GM23338 (cell line): ENCODE data around the gene RNFT2. TPM values are rescaled to one million over a fixed set of nuclear protein-coding genes. Genes with fewer than 3 reads are reported as not detected.

ENCODE experiments used
- ATAC-seq: fragments of 200-7000 bp; cut with Tn5 transposase; 3 replicates; pipeline ENCODE4 v1.9.1; 2020
- DNase-seq: peaks from one replicate; pipeline ENCODE4 v3.0.0-alpha.2; 2015; ENCODE audit warnings: low spot score
- H2AFZ ChIP-seq: fragments of 200-600 bp; sonication (generic); 2 replicates; pipeline ENCODE4 v1.8.0; 2016; ENCODE audit warnings: antibody characterized with exemption, mild to moderate bottlenecking, moderate library complexity
- H3F3A ChIP-seq: fragments of 200-600 bp; sonication (generic); replicated peaks from 2 replicates; pipeline ENCODE4 v1.8.0; 2017; ENCODE audit warnings: antibody characterized with exemption, mixed run types, low read depth
- H3K27ac ChIP-seq: fragments of 200-600 bp; sonication (generic); 2 replicates; pipeline ENCODE4 v1.6.1; 2016; ENCODE audit warnings: low read depth
- H3K27me3 ChIP-seq: fragments of 200-600 bp; sonication (generic); 2 replicates; pipeline ENCODE4 v1.8.0; 2016; ENCODE audit warnings: mild to moderate bottlenecking, mixed run types, moderate library complexity; ENCODE audit not compliant: insufficient read depth
- H3K36me3 ChIP-seq: fragments of 200-600 bp; sonication (generic); 2 replicates; pipeline ENCODE4 v1.8.0; 2016; ENCODE audit warnings: mild to moderate bottlenecking; ENCODE audit not compliant: insufficient read depth
- H3K4me1 ChIP-seq: fragments of 200-600 bp; sonication (generic); 2 replicates; pipeline ENCODE4 v1.8.0; 2016; ENCODE audit warnings: mild to moderate bottlenecking, moderate library complexity; ENCODE audit not compliant: insufficient read depth
- H3K4me2 ChIP-seq: fragments of 200-600 bp; sonication (generic); 2 replicates; pipeline ENCODE4 v1.7.1; 2017; ENCODE audit warnings: mixed run types
- H3K4me3 ChIP-seq: fragments of 200-600 bp; sonication (generic); 2 replicates; pipeline ENCODE4 v1.6.1; 2016; ENCODE audit warnings: mixed run types
- H3K79me2 ChIP-seq: fragments of 200-600 bp; sonication (generic); replicated peaks from 2 replicates; pipeline ENCODE4 v1.8.0; 2017; ENCODE audit warnings: mild to moderate bottlenecking; ENCODE audit not compliant: insufficient read depth
- H3K9me2 ChIP-seq: fragments of 200-600 bp; sonication (generic); 2 replicates; pipeline ENCODE4 v1.8.0; 2017; ENCODE audit not compliant: insufficient read depth
- H4K20me1 ChIP-seq: fragments of 200-600 bp; sonication (generic); replicated peaks from 2 replicates; pipeline ENCODE4 v1.8.0; 2017; ENCODE audit warnings: mild to moderate bottlenecking; ENCODE audit not compliant: insufficient read depth
- H3K27ac Mint-ChIP-seq: 2 replicates; pipeline ENCODE4 v1.8.0; 2020; ENCODE audit warnings: inconsistent platforms, mild to moderate bottlenecking, moderate library complexity, mixed read lengths
- H3K27me3 Mint-ChIP-seq: 3 replicates; pipeline ENCODE4 v1.8.0; 2022; ENCODE audit warnings: low read depth, mild to moderate bottlenecking, moderate library complexity, mixed read lengths, inconsistent platforms; ENCODE audit not compliant: insufficient read depth, poor library complexity
- H3K36me3 Mint-ChIP-seq: 3 replicates; pipeline ENCODE4 v1.8.0; 2021; ENCODE audit warnings: low read depth, mild to moderate bottlenecking, inconsistent platforms, moderate library complexity, mixed read lengths
- H3K4me1 Mint-ChIP-seq: 3 replicates; pipeline ENCODE4 v1.8.0; 2020; ENCODE audit warnings: mild to moderate bottlenecking, inconsistent platforms, mixed read lengths
- H3K4me3 Mint-ChIP-seq: 3 replicates; pipeline ENCODE4 v1.8.0; 2021; ENCODE audit warnings: moderate library complexity, mild to moderate bottlenecking, inconsistent platforms, mixed read lengths
- H3K9me3 Mint-ChIP-seq: 3 replicates; pipeline ENCODE4 v1.8.0; 2020; ENCODE audit warnings: moderate library complexity, mild to moderate bottlenecking, inconsistent platforms, mixed read lengths
- CREB1 ChIP-seq: fragments of 250-450 bp; sonication (Bioruptor Pico); IDR thresholded peaks from 2 replicates; pipeline ENCODE4 v1.5.0; 2020; ENCODE audit warnings: low read depth, mild to moderate bottlenecking, moderate library complexity
- EZH2 ChIP-seq: fragments of 200-600 bp; sonication (generic); IDR thresholded peaks from one replicate; pipeline ENCODE4 v1.8.0; 2017; ENCODE audit warnings: antibody characterized with exemption, mild to moderate bottlenecking, low read depth; ENCODE audit not compliant: unreplicated experiment
- EZH2phosphoT487 ChIP-seq: fragments of 200-600 bp; sonication (generic); IDR thresholded peaks from one replicate; pipeline ENCODE4 v1.8.1; 2018; ENCODE audit warnings: antibody characterized with exemption; ENCODE audit not compliant: unreplicated experiment
- JUNB ChIP-seq: IDR thresholded peaks from one replicate; pipeline ENCODE4 v1.6.1; 2016; ENCODE audit warnings: antibody characterized with exemption; ENCODE audit not compliant: unreplicated experiment
- NANOG ChIP-seq: IDR thresholded peaks from 2 replicates; pipeline ENCODE4 v1.6.1; 2016; ENCODE audit warnings: antibody characterized with exemption, borderline replicate concordance
- POLR2AphosphoS5 ChIP-seq: IDR thresholded peaks from 2 replicates; pipeline ENCODE4 v1.6.1; 2016; ENCODE audit warnings: antibody characterized with exemption, low read depth
- STAT1 ChIP-seq: IDR thresholded peaks from one replicate; pipeline ENCODE4 v1.6.1; 2016; ENCODE audit warnings: antibody characterized with exemption; ENCODE audit not compliant: unreplicated experiment
- ZNF114 ChIP-seq: fragments of 250-450 bp; sonication (Bioruptor Pico); IDR thresholded peaks from 2 replicates; pipeline ENCODE4 v1.5.0; 2020; ENCODE audit warnings: mild to moderate bottlenecking, moderate library complexity
- ZNF331 ChIP-seq: fragments of 250-450 bp; sonication (Bioruptor Pico); IDR thresholded peaks from 2 replicates; pipeline ENCODE4 v1.5.0; 2020; ENCODE audit warnings: low read depth, mild to moderate bottlenecking, moderate library complexity
- polyA plus RNA-seq: library from polyadenylated mRNA; unstranded; fragments of >200 nt; fragmentation: Nextera tagmentation; extraction: Ambion mirVana; gene quantifications from 2 replicates; pipeline ENCODE4 v1.2.1, GENCODE V29; 2016
- total RNA-seq: library from RNA; depleted of rRNA; stranded (reverse); fragments of >200 nt; shearing (Covaris generic); gene quantifications from 2 replicates; pipeline ENCODE4 v1.2.3, GENCODE V29; 2014
- TF ChIP-seq, protein P1 (sequence below), 2 experiments: fragments of 200-600 bp in 1 of 2; sonication (generic) in 1 of 2; conservative IDR thresholded peaks; 2 replicates each; pipeline versions ENCODE4 v1.5.1 to v1.6.1; 2016 to 2017; ENCODE audit warnings: antibody characterized with exemption in 2 of 2, low read depth in 2 of 2, mild to moderate bottlenecking in 2 of 2, moderate library complexity in 1 of 2
- TF ChIP-seq, protein P2 (sequence below): IDR thresholded peaks from one replicate; pipeline ENCODE4 v1.6.1; 2018; ENCODE audit warnings: antibody characterized with exemption; ENCODE audit not compliant: unreplicated experiment
- TF ChIP-seq, protein P3 (sequence below): IDR thresholded peaks from 2 replicates; pipeline ENCODE4 v1.6.1; 2016; ENCODE audit warnings: antibody characterized with exemption
- TF ChIP-seq, protein P4 (sequence below): fragments of 250-450 bp; sonication (Bioruptor Pico); IDR thresholded peaks from 2 replicates; pipeline ENCODE4 v1.5.0; 2020; ENCODE audit warnings: mild to moderate bottlenecking, moderate library complexity

RNFT2 gene
- total and polyA plus RNA-seq, 2 experiments from 2014 or later, result 19.3 to 22.9 TPM

DNA sequence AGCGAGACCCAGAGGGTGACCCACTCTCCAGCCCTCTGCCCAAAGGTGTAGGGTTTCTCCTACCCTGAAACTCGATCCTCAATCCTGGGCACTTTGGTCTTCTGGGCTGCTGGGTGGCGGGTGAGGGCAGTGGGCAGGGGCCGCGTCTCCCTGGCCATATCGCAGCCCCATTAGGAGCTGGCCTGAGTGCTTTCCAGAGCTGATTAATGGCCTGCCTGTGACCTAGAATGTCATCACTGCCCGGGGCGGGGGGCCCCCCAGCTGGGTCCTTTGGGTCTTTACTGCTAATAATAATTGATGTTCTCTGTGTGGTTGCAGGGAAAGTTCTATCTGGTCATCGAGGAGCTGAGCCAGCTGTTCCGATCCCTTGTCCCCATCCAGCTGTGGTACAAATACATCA is 95.4 kb downstream of the RNFT2 start:
- Histone ChIP-seq H3K27ac (no peak overlapping the region), H3K36me3 (no peaks in the 10 kb centered on the region), H3K4me3 (no peak overlapping the region), H3K4me1 (peaks cover 7% of the 10 kb centered on the region; the same call in 1 of the 2 replicates), H3K4me2 (no peak overlapping the region), H2AFZ (no peak overlapping the region), H3F3A (no peaks in the 10 kb centered on the region), H3K9me2 (no peaks in the 10 kb centered on the region), H4K20me1 (no peaks in the 10 kb centered on the region), H3K79me2 (no peaks in the 10 kb centered on the region), H3K27me3 (no peaks in the 10 kb centered on the region)
- Mint-ChIP-seq H3K4me3 (no peak overlapping the region), H3K4me1 (peaks cover 4% of the 10 kb centered on the region; the same call in 2 of the 3 replicates), H3K9me3 (no peaks in the 10 kb centered on the region), H3K27ac (no peak overlapping the region), H3K36me3 (peaks cover 21% of the 10 kb centered on the region), H3K27me3 (peaks cover 4% of the 10 kb centered on the region)
- no peak for TF ChIP-seq STAT1
- no peak for TF ChIP-seq ZNF114 (CRISPR knock-in tag)
- TF ChIP-seq, protein P1, sequence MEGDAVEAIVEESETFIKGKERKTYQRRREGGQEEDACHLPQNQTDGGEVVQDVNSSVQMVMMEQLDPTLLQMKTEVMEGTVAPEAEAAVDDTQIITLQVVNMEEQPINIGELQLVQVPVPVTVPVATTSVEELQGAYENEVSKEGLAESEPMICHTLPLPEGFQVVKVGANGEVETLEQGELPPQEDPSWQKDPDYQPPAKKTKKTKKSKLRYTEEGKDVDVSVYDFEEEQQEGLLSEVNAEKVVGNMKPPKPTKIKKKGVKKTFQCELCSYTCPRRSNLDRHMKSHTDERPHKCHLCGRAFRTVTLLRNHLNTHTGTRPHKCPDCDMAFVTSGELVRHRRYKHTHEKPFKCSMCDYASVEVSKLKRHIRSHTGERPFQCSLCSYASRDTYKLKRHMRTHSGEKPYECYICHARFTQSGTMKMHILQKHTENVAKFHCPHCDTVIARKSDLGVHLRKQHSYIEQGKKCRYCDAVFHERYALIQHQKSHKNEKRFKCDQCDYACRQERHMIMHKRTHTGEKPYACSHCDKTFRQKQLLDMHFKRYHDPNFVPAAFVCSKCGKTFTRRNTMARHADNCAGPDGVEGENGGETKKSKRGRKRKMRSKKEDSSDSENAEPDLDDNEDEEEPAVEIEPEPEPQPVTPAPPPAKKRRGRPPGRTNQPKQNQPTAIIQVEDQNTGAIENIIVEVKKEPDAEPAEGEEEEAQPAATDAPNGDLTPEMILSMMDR (conservative IDR thresholded peaks at IDR 0.05; ENCODE audit: low read depth in 2 of 2), result no peak
- TF ChIP-seq NANOG, result no peak
- no peak for TF ChIP-seq CREB1 (CRISPR knock-in tag)
- TF ChIP-seq JUNB, result no peak
- TF ChIP-seq, protein P2, sequence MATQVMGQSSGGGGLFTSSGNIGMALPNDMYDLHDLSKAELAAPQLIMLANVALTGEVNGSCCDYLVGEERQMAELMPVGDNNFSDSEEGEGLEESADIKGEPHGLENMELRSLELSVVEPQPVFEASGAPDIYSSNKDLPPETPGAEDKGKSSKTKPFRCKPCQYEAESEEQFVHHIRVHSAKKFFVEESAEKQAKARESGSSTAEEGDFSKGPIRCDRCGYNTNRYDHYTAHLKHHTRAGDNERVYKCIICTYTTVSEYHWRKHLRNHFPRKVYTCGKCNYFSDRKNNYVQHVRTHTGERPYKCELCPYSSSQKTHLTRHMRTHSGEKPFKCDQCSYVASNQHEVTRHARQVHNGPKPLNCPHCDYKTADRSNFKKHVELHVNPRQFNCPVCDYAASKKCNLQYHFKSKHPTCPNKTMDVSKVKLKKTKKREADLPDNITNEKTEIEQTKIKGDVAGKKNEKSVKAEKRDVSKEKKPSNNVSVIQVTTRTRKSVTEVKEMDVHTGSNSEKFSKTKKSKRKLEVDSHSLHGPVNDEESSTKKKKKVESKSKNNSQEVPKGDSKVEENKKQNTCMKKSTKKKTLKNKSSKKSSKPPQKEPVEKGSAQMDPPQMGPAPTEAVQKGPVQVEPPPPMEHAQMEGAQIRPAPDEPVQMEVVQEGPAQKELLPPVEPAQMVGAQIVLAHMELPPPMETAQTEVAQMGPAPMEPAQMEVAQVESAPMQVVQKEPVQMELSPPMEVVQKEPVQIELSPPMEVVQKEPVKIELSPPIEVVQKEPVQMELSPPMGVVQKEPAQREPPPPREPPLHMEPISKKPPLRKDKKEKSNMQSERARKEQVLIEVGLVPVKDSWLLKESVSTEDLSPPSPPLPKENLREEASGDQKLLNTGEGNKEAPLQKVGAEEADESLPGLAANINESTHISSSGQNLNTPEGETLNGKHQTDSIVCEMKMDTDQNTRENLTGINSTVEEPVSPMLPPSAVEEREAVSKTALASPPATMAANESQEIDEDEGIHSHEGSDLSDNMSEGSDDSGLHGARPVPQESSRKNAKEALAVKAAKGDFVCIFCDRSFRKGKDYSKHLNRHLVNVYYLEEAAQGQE, result no peak
- TF ChIP-seq EZH2, result no peak
- TF ChIP-seq, protein P3, sequence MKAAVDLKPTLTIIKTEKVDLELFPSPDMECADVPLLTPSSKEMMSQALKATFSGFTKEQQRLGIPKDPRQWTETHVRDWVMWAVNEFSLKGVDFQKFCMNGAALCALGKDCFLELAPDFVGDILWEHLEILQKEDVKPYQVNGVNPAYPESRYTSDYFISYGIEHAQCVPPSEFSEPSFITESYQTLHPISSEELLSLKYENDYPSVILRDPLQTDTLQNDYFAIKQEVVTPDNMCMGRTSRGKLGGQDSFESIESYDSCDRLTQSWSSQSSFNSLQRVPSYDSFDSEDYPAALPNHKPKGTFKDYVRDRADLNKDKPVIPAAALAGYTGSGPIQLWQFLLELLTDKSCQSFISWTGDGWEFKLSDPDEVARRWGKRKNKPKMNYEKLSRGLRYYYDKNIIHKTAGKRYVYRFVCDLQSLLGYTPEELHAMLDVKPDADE, result no peak
- TF ChIP-seq, protein P4, sequence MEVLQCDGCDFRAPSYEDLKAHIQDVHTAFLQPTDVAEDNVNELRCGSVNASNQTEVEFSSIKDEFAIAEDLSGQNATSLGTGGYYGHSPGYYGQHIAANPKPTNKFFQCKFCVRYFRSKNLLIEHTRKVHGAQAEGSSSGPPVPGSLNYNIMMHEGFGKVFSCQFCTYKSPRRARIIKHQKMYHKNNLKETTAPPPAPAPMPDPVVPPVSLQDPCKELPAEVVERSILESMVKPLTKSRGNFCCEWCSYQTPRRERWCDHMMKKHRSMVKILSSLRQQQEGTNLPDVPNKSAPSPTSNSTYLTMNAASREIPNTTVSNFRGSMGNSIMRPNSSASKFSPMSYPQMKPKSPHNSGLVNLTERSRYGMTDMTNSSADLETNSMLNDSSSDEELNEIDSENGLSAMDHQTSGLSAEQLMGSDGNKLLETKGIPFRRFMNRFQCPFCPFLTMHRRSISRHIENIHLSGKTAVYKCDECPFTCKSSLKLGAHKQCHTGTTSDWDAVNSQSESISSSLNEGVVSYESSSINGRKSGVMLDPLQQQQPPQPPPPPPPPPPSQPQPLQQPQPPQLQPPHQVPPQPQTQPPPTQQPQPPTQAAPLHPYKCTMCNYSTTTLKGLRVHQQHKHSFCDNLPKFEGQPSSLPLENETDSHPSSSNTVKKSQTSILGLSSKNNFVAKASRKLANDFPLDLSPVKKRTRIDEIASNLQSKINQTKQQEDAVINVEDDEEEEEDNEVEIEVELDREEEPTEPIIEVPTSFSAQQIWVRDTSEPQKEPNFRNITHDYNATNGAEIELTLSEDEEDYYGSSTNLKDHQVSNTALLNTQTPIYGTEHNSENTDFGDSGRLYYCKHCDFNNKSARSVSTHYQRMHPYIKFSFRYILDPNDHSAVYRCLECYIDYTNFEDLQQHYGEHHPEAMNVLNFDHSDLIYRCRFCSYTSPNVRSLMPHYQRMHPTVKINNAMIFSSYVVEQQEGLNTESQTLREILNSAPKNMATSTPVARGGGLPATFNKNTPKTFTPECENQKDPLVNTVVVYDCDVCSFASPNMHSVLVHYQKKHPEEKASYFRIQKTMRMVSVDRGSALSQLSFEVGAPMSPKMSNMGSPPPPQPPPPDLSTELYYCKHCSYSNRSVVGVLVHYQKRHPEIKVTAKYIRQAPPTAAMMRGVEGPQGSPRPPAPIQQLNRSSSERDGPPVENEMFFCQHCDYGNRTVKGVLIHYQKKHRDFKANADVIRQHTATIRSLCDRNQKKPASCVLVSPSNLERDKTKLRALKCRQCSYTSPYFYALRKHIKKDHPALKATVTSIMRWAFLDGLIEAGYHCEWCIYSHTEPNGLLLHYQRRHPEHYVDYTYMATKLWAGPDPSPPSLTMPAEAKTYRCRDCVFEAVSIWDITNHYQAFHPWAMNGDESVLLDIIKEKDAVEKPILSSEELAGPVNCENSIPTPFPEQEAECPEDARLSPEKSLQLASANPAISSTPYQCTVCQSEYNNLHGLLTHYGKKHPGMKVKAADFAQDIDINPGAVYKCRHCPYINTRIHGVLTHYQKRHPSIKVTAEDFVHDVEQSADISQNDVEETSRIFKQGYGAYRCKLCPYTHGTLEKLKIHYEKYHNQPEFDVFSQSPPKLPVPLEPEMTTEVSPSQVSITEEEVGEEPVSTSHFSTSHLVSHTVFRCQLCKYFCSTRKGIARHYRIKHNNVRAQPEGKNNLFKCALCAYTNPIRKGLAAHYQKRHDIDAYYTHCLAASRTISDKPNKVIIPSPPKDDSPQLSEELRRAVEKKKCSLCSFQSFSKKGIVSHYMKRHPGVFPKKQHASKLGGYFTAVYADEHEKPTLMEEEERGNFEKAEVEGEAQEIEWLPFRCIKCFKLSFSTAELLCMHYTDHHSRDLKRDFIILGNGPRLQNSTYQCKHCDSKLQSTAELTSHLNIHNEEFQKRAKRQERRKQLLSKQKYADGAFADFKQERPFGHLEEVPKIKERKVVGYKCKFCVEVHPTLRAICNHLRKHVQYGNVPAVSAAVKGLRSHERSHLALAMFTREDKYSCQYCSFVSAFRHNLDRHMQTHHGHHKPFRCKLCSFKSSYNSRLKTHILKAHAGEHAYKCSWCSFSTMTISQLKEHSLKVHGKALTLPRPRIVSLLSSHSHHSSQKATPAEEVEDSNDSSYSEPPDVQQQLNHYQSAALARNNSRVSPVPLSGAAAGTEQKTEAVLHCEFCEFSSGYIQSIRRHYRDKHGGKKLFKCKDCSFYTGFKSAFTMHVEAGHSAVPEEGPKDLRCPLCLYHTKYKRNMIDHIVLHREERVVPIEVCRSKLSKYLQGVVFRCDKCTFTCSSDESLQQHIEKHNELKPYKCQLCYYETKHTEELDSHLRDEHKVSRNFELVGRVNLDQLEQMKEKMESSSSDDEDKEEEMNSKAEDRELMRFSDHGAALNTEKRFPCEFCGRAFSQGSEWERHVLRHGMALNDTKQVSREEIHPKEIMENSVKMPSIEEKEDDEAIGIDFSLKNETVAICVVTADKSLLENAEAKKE (CRISPR knock-in tag), result no peak
- no peak for TF ChIP-seq ZNF331 (CRISPR knock-in tag)
- TF ChIP-seq POLR2AphosphoS5, result no peak
- TF ChIP-seq EZH2phosphoT487, result no peak
- ATAC-seq, result no peak; the same call in 2 of the 3 replicates
- DNase-seq, result no peak
